ENCODE data around the gene UBE2E2.

- TF ChIP-seq CTCF (IDR thresholded peaks at IDR 0.05) (no peak), EZH2 (IDR thresholded peaks at IDR 0.05; ENCODE audit: borderline replicate concordance, insufficient read depth, low read depth, low read length, poor library complexity, severe bottlenecking) (no peak)
These were observed 139.2 kb downstream of the UBE2E2 start for GRCh38 chr3:23342343-23342742.

Measured in B cell (primary cell).